Fibroblast of lung (primary cell): Measurements from ENCODE around the gene CENPP. TPM values are rescaled to one million over a fixed set of nuclear protein-coding genes. Genes with fewer than 3 reads are reported as not detected.

ENCODE experiments used
- DNase-seq, 2 donors: peaks; one replicate each; pipeline versions ENCODE4 v3.0.0 to v3.0.0-alpha.2; 2010; ENCODE audit warnings: low read depth in 2 of 2
- H2AFZ ChIP-seq: 2 replicates; pipeline ENCODE4 v1.5.1; 2012; ENCODE audit warnings: low read length, control low read depth, inconsistent platforms
- H3K27ac ChIP-seq: 2 replicates; pipeline ENCODE4 v1.5.1; 2011; ENCODE audit warnings: low read length, control low read depth; ENCODE audit not compliant: insufficient read depth
- H3K27me3 ChIP-seq: 2 replicates; pipeline ENCODE4 v1.5.1; 2011; ENCODE audit warnings: mild to moderate bottlenecking, low read length; ENCODE audit not compliant: control insufficient read depth, insufficient read depth
- H3K36me3 ChIP-seq: 2 replicates; pipeline ENCODE4 v1.5.1; 2011; ENCODE audit warnings: low read length; ENCODE audit not compliant: control insufficient read depth, insufficient read depth
- H3K4me1 ChIP-seq: 2 replicates; pipeline ENCODE4 v1.5.1; 2011; ENCODE audit warnings: low read length; ENCODE audit not compliant: control insufficient read depth, insufficient read depth; ENCODE audit errors: extremely low read depth
- H3K4me2 ChIP-seq: 2 replicates; pipeline ENCODE4 v1.5.1; 2011; ENCODE audit warnings: low read length, control low read depth; ENCODE audit not compliant: insufficient read depth; ENCODE audit errors: extremely low read depth
- H3K4me3 ChIP-seq, 4 experiments: fragments of 200-600 bp in 1 of 4; sonication (generic) in 1 of 4; replicated peaks in 1 of 4; 2 replicates each; pipeline ENCODE4 v1.5.1; 2011 to 2016; ENCODE audit warnings: low read length in 4 of 4, low read depth in 3 of 4, mild to moderate bottlenecking in 3 of 4, control low read depth in 2 of 4, inconsistent platforms in 1 of 4, mixed read lengths in 1 of 4; ENCODE audit not compliant: insufficient read depth in 1 of 4; ENCODE audit errors: control extremely low read depth in 1 of 4
- H3K79me2 ChIP-seq: 2 replicates; pipeline ENCODE4 v1.5.1; 2012; ENCODE audit warnings: mild to moderate bottlenecking, low read length, inconsistent platforms; ENCODE audit not compliant: control insufficient read depth, insufficient read depth
- H3K9ac ChIP-seq: 2 replicates; pipeline ENCODE4 v1.5.1; 2011; ENCODE audit warnings: mild to moderate bottlenecking, low read length, control low read depth; ENCODE audit not compliant: insufficient read depth
- H3K9me3 ChIP-seq: 2 replicates; pipeline ENCODE4 v1.5.1; 2012; ENCODE audit warnings: low read depth, low read length; ENCODE audit not compliant: control insufficient read depth, insufficient read depth
- H4K20me1 ChIP-seq: 2 replicates; pipeline ENCODE4 v1.5.1; 2011; ENCODE audit warnings: low read length; ENCODE audit not compliant: control insufficient read depth, insufficient read depth; ENCODE audit errors: extremely low read depth
- CTCF ChIP-seq, 2 donors: IDR thresholded peaks in 1 of 2; conservative IDR thresholded peaks in 1 of 2; 1 replicate in 1 of 2; 2 replicates in 1 of 2; pipeline ENCODE4 v1.5.1; 2011 to 2012; ENCODE audit warnings: low read length in 2 of 2, control low read depth in 1 of 2, inconsistent platforms in 1 of 2, low read depth in 1 of 2, mild to moderate bottlenecking in 1 of 2
- EZH2 ChIP-seq: IDR thresholded peaks from 2 replicates; pipeline ENCODE4 v1.5.1; 2012; ENCODE audit warnings: low read length, control low read depth, mild to moderate bottlenecking; ENCODE audit errors: missing control alignments
- polyA plus RNA-seq, 2 donors: library from polyadenylated mRNA; depleted of rRNA in 1 of 2; stranded (reverse) in 1 of 2; unstranded in 1 of 2; fragments of >200 nt; gene quantifications; 2 replicates each; pipeline ENCODE4 v1.2.1, GENCODE V29; 2011 to 2012; ENCODE audit warnings: missing spikeins in 1 of 2
- total RNA-seq: library from RNA; depleted of rRNA; stranded (reverse); fragments of >200 nt; gene quantifications from 2 replicates; pipeline ENCODE4 v1.2.1, GENCODE V29; 2014

CENPP gene
- total and polyA plus RNA-seq, 2 donors (not counting 1 experiment from before 2014, with no cell fraction given): 1.7 to 2.4 TPM

- Histone ChIP-seq H3K4me1 (peaks cover 11% of the 10 kb centered on the region), H3K4me3 (no peak overlapping the region), H3K36me3 (no peaks in the 10 kb centered on the region), H3K9me3 (no peaks in the 10 kb centered on the region), H3K4me2 (no peak overlapping the region), H2AFZ (no peak overlapping the region), H3K9ac (no peak overlapping the region), H3K27me3 (no peaks in the 10 kb centered on the region), H3K27ac (no peak overlapping the region), H3K79me2 (no peaks in the 10 kb centered on the region), H4K20me1 (no peaks in the 10 kb centered on the region)
- no peak for DNase-seq
- TF ChIP-seq CTCF (conservative IDR thresholded peaks at IDR 0.05 in 1 of 2, IDR thresholded peaks at IDR 0.05 in 1 of 2; ENCODE audit: low read depth in 1 of 2, low read length in 2 of 2) (no peak), EZH2 (no peak)
Observed at GRCh38 chr9:92595930-92596329, 270.2 kb downstream of the CENPP start.

DNA sequence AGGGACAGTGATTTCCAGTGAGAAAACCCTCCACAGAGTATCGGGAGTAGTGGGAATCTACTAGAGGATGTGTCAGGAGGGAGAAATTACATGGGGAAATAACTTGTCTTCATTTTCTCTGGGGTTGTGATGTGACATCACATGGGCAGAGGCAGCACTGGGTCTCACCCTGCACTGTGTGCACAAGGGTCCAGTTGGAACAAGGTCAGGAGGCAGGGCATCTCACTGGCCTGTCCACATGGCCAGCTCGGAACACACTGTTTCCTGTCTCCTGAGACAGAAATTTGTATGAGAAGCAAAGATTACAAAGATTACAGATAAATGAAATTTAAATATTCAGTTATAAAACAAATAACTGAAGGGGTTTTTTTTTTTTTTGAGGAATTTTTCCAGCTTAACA, 272.6 kb downstream of the CENPP start:
- Histone ChIP-seq H3K4me3 (no peak overlapping the region), H3K36me3 (no peaks in the 10 kb centered on the region), H2AFZ (no peak overlapping the region), H3K4me1 (peaks cover 17% of the 10 kb centered on the region), H3K9ac (no peak overlapping the region), H3K4me2 (no peak overlapping the region), H3K79me2 (no peaks in the 10 kb centered on the region), H3K27ac (no peak overlapping the region), H3K9me3 (no peaks in the 10 kb centered on the region), H4K20me1 (no peaks in the 10 kb centered on the region), H3K27me3 (no peaks in the 10 kb centered on the region)
- TF ChIP-seq CTCF (conservative IDR thresholded peaks at IDR 0.05 in 1 of 2, IDR thresholded peaks at IDR 0.05 in 1 of 2; ENCODE audit: low read depth in 1 of 2, low read length in 2 of 2) (no peak), EZH2 (no peak)
- no peak for DNase-seq

DNA sequence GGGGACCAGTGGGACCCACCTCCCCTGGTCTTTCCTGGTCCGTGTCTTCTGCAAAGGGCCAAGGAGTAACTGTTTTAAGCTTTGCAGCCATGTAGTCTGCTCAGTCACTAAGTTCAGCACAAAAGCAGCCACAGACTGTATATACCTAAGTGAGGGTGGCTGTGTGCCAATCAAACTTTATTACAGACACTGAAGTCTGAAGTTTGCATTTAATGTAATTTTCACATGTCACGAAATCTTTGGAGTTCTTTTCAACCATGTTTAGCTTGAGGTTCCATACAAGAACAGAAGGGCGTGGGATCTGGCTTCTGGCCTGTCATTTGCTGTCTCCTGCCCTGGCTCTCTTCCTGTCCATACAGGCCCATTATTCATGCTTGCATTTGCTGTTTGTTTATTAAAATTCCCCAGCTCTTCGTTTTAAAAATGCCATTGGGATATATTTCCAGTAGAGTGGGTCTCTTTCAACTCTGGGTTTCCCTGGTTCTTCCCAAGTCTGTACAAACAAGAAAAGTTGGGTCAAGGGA, 274.2 kb downstream of the CENPP start:
- H3K4me3 ChIP-seq: no peak overlapping the region
- H3K4me1 ChIP-seq: peaks cover 17% of the 10 kb centered on the region
- no peak overlapping the region for H2AFZ ChIP-seq
- H3K27ac ChIP-seq: no peak overlapping the region
- H3K9me3 ChIP-seq: no peaks in the 10 kb centered on the region
- no peaks in the 10 kb centered on the region for H3K36me3 ChIP-seq
- TF ChIP-seq CTCF (conservative IDR thresholded peaks at IDR 0.05 in 1 of 2, IDR thresholded peaks at IDR 0.05 in 1 of 2; ENCODE audit: low read depth in 1 of 2, low read length in 2 of 2): no peak
- no peak for TF ChIP-seq EZH2
- H3K4me2 ChIP-seq: no peak overlapping the region
- H3K79me2 ChIP-seq: no peaks in the 10 kb centered on the region
- no peaks in the 10 kb centered on the region for H3K27me3 ChIP-seq
- no peak overlapping the region for H3K9ac ChIP-seq
- no peak for DNase-seq
- H4K20me1 ChIP-seq: no peaks in the 10 kb centered on the region
